ENCODE results near the gene PARD3.

PARD3 gene

DNA sequence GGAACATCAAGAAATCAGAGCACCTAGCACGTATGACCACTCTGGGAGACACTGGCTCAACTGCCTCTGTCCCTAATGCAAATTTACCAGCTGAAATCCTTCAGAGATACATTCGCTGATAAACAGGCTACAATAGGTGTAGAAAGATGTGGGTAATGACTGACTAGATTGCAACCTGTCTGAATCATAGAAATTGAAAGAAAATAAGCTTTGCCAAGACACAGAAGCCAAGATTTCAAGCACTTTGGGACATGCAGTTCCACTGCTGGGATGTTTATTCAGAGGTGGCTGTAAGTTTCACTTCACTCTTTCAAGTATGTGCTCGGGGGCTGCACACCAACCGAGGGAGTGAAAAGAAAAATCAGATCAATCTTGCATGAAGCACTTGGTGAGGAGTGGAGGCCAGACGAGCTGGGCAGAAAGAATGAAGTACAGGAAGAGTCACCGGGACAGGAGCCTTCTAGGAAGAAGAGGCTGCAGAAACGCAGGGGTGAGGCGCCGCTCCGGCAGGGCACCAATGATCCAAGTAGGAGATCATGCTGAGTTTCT is 276.7 kb downstream of the PARD3 start:
- TF ChIP-seq FOXP2 (optimal IDR thresholded peaks at IDR 0.05; ENCODE audit: borderline replicate concordance, extremely low read depth, extremely low read length, insufficient read depth), result no peak
- TF ChIP-seq REST (IDR thresholded peaks at IDR 0.05; ENCODE audit: insufficient read depth in 1 of 2, low read depth in 2 of 2, low read length in 2 of 2), result no peak
- no peak for TF ChIP-seq TAF1 (IDR thresholded peaks at IDR 0.05; ENCODE audit: borderline replicate concordance, insufficient read depth, low read length)
- no peak for TF ChIP-seq POLR2AphosphoS5 (IDR thresholded peaks at IDR 0.05; ENCODE audit: low read depth, low read length)
- no peak for TF ChIP-seq SIN3A (IDR thresholded peaks at IDR 0.05; ENCODE audit: borderline replicate concordance, insufficient read depth, low read length)

DNA sequence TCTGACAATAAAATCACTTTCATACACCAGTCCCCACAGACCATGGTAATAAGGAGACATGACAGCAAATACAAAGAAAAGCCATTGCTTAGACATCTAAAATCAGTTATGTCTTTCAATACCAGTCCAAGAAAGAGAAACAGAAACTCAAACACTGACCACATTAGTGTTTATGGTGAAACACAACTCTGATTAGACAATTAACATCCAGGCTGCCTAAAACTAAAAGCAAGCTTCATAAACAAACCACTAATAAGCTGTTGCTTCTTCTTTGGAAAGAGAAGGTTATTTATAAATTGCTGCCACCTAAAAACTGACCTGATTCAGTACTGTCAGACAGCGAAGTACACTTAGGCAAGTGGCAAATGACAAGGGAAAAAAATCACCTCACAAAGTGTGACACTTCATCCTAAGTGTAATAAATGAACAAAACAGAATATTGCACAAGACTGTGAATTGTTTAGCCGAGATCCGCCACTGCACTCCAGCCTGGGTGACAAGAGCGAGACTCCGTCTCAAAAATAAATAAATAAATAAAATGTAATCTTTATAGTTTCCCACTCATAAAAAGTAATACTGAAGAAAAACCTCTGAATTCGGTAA is 277.4 kb downstream of the PARD3 start:
- TF ChIP-seq TAF1 (IDR thresholded peaks at IDR 0.05; ENCODE audit: borderline replicate concordance, insufficient read depth, low read length) (no peak), SIN3A (IDR thresholded peaks at IDR 0.05; ENCODE audit: borderline replicate concordance, insufficient read depth, low read length) (no peak), REST (IDR thresholded peaks at IDR 0.05; ENCODE audit: insufficient read depth in 1 of 2, low read depth in 2 of 2, low read length in 2 of 2) (no peak), FOXP2 (optimal IDR thresholded peaks at IDR 0.05; ENCODE audit: borderline replicate concordance, extremely low read depth, extremely low read length, insufficient read depth) (no peak), POLR2AphosphoS5 (IDR thresholded peaks at IDR 0.05; ENCODE audit: low read depth, low read length) (no peak)

DNA sequence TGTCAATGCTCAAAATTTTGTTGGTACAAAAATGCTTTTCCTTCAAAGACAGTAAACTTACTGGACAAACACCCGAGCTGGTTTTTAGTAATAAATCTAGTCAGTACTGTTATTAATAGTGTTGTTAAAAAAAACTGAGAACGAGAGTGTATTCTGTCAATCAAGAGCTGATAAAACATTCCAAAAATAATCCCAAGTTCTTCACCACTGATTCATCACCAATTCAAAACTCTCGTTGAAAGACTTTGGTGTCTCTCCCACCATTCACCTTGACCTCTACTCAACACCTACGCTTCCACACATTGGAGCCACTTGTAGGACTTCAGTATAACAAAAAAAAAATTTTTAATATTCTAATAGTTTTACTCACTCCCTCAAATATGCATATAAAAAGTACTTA is 279.2 kb downstream of the PARD3 start:
- TF ChIP-seq FOXP2 (optimal IDR thresholded peaks at IDR 0.05; ENCODE audit: borderline replicate concordance, extremely low read depth, extremely low read length, insufficient read depth) (no peak), SIN3A (IDR thresholded peaks at IDR 0.05; ENCODE audit: borderline replicate concordance, insufficient read depth, low read length) (no peak), REST (IDR thresholded peaks at IDR 0.05; ENCODE audit: insufficient read depth in 1 of 2, low read depth in 2 of 2, low read length in 2 of 2) (no peak), POLR2AphosphoS5 (IDR thresholded peaks at IDR 0.05; ENCODE audit: low read depth, low read length) (no peak), TAF1 (IDR thresholded peaks at IDR 0.05; ENCODE audit: borderline replicate concordance, insufficient read depth, low read length) (no peak)

- TF ChIP-seq FOXP2 (optimal IDR thresholded peaks at IDR 0.05; ENCODE audit: borderline replicate concordance, extremely low read depth, extremely low read length, insufficient read depth), result no peak
- TF ChIP-seq POLR2AphosphoS5 (IDR thresholded peaks at IDR 0.05; ENCODE audit: low read depth, low read length), result no peak
- TF ChIP-seq TAF1 (IDR thresholded peaks at IDR 0.05; ENCODE audit: borderline replicate concordance, insufficient read depth, low read length), result no peak
- no peak for TF ChIP-seq SIN3A (IDR thresholded peaks at IDR 0.05; ENCODE audit: borderline replicate concordance, insufficient read depth, low read length)
- TF ChIP-seq REST (IDR thresholded peaks at IDR 0.05; ENCODE audit: insufficient read depth in 1 of 2, low read depth in 2 of 2, low read length in 2 of 2), result no peak
Measured at GRCh38 chr10:34530778-34531177, 284.3 kb downstream of the PARD3 start.
